G401 (cell line): ENCODE data around the gene SLC46A3. TPM values are rescaled to one million over a fixed set of nuclear protein-coding genes. Genes with fewer than 3 reads are reported as not detected.

ENCODE experiments used
- DNase-seq: peaks from one replicate; pipeline ENCODE4 v3.0.0-alpha.2; 2015; ENCODE audit warnings: low spot score
- in situ Hi-C: cut with HindIII; loops from 2 replicates; pipeline ENCODE4 v1.10.0; 2016; ENCODE audit warnings: low sequenced_read_pairs, mixed read lengths
- total RNA-seq: library from RNA; depleted of rRNA; stranded (reverse); fragments of >200 nt; shearing (Covaris generic); gene quantifications from 2 replicates; pipeline ENCODE4 v1.2.3, GENCODE V29; 2014; rRNA removed

Gene SLC46A3
- total RNA-seq, 1 experiment from 2014 or later = not detected

DNA sequence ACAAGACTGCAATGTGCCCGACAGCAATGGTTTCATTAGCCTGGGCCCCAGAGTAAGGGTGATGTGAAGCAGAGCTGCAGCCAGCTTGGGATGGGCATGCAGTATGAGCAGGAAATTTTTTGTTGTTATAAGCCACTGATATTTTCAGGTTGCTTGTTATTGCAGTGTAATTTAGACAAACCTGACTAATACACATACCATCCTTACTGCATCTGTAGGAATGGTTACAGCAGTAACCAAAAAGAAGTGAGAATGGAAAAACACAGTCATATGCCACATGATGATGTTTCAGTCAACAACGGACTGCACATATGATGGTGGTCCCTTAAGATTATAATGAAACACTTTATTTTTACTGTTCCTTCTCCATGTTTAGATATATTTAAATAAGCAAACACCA is 68.5 kb downstream of the SLC46A3 start:
- in situ Hi-C loops = no loop called here
- DNase-seq = no peak

Other genes with a start within 250 kb of the SLC46A3 start
- gene FLT1, start 223.8 kb downstream of the SLC46A3 start, total RNA-seq = not detected in 2 replicates
- gene POMP, start 59.8 kb downstream of the SLC46A3 start, total RNA-seq = 75.0 and 89.5 TPM in 2 replicates
- gene MTUS2, start 101.4 kb upstream of the SLC46A3 start, total RNA-seq = under 0.01 TPM in 1 of 2 replicates, not detected in the other